PC-3 (cell line): ENCODE measurements around the gene PREX1. TPM values are rescaled to one million over a fixed set of nuclear protein-coding genes. Genes with fewer than 3 reads are reported as not detected.

ENCODE experiments used
- ATAC-seq: fragments of 200-7000 bp; cut with Tn5 transposase; 2 replicates; pipeline ENCODE4 v1.9.1; 2020; ENCODE audit warnings: mild to moderate bottlenecking, moderate library complexity
- BruUV-seq: library from RNA; stranded (reverse); fragments of 400-500 nt; replicated peaks from 2 replicates; lab custom pipeline; 2021; lab: Mats Ljungman, UMichigan
- CTCF ChIA-PET: fragments of 300-600 bp; sonication (Branson Sonifier 250); formaldehyde crosslinking; loops from one replicate; lab custom pipeline; 2022; ENCODE audit warnings: antibody characterized with exemption; lab: Charles Lee
- POLR2A ChIA-PET: fragments of 300-600 bp; sonication (Branson Sonifier 250); formaldehyde crosslinking; loops from one replicate; lab custom pipeline; 2022; ENCODE audit warnings: antibody characterized with exemption; ENCODE audit not compliant: unreplicated experiment; lab: Charles Lee
- DNase-seq: peaks from one replicate; pipeline ENCODE4 v3.0.0-alpha.2; 2015
- H2AFZ ChIP-seq: fragments of 300-600 bp; sonication (generic); 2 replicates; pipeline ENCODE4 v1.6.0; 2016; ENCODE audit warnings: antibody characterized with exemption, low read length
- H3F3A ChIP-seq: fragments of 300-600 bp; sonication (generic); one replicate; pipeline ENCODE4 v1.6.0; 2017; ENCODE audit warnings: antibody characterized with exemption, low read length, control low read depth, mild to moderate bottlenecking; ENCODE audit not compliant: unreplicated experiment
- H3K27ac ChIP-seq: fragments of 300-600 bp; sonication (generic); 2 replicates; pipeline ENCODE4 v1.5.1; 2016; ENCODE audit warnings: mild to moderate bottlenecking, low read length
- H3K27me3 ChIP-seq: fragments of 300-600 bp; sonication (generic); 2 replicates; pipeline ENCODE4 v1.6.1; 2016; ENCODE audit warnings: low read length, mixed read lengths
- H3K36me3 ChIP-seq: fragments of 300-600 bp; sonication (generic); 2 replicates; pipeline ENCODE4 v1.6.1; 2016; ENCODE audit warnings: low read depth, mixed run types, low read length, mixed read lengths
- H3K4me1 ChIP-seq: fragments of 300-600 bp; sonication (generic); 2 replicates; pipeline ENCODE4 v1.5.1; 2016; ENCODE audit warnings: low read length; ENCODE audit not compliant: insufficient read depth
- H3K4me2 ChIP-seq: fragments of 300-600 bp; sonication (generic); 2 replicates; pipeline ENCODE4 v1.6.0; 2016; ENCODE audit warnings: low read length
- H3K4me3 ChIP-seq: fragments of 300-600 bp; sonication (generic); 2 replicates; pipeline ENCODE4 v1.5.1; 2016; ENCODE audit warnings: mild to moderate bottlenecking, low read length, mixed read lengths
- H3K79me2 ChIP-seq: fragments of 300-600 bp; sonication (generic); 2 replicates; pipeline ENCODE4 v1.6.1; 2017; ENCODE audit warnings: low read length, mixed read lengths
- H3K9ac ChIP-seq: fragments of 300-600 bp; sonication (generic); 2 replicates; pipeline ENCODE4 v1.6.0; 2016; ENCODE audit warnings: mild to moderate bottlenecking, low read length
- H3K9me2 ChIP-seq: fragments of 300-600 bp; sonication (generic); replicated peaks from 2 replicates; pipeline ENCODE4 v1.6.1; 2016; ENCODE audit warnings: mixed run types, low read length, mixed read lengths
- H3K9me3 ChIP-seq: fragments of 300-600 bp; sonication (generic); 2 replicates; pipeline ENCODE4 v1.6.1; 2016; ENCODE audit warnings: low read length, mixed read lengths
- H4K20me1 ChIP-seq: fragments of 300-600 bp; sonication (generic); 2 replicates; pipeline ENCODE4 v1.6.1; 2016; ENCODE audit warnings: low read length, mixed read lengths
- CTCF ChIP-seq: fragments of 300-600 bp; sonication (generic); conservative IDR thresholded peaks from 2 replicates; pipeline ENCODE4 v1.5.1; 2017; ENCODE audit warnings: antibody characterized with exemption, low read depth, mild to moderate bottlenecking, low read length
- EZH2 ChIP-seq: fragments of 300-600 bp; sonication (generic); IDR thresholded peaks from one replicate; pipeline ENCODE4 v1.6.1; 2017; ENCODE audit warnings: antibody characterized with exemption, mild to moderate bottlenecking, low read length; ENCODE audit not compliant: unreplicated experiment
- EZH2phosphoT487 ChIP-seq: fragments of 300-600 bp; sonication (generic); IDR thresholded peaks from 2 replicates; pipeline ENCODE4 v1.6.1; 2018; ENCODE audit warnings: mild to moderate bottlenecking, antibody characterized with exemption, low read length, borderline replicate concordance
- intact Hi-C: fragments of 100-400 bp; cut with micrococcal nuclease; formaldehyde crosslinking; loops from 2 replicates; pipeline ENCODE4 v1.9.0; 2023
- total RNA-seq: library from RNA; depleted of rRNA; stranded (reverse); fragments of >200 nt; gene quantifications from 2 replicates; pipeline ENCODE4 v1.2.3, GENCODE V29; 2014

The PREX1 gene
- total RNA-seq, 1 experiment from 2014 or later = 22.1 TPM

GRCh38 chr20:48866936-48867335 lies 39.1 kb upstream of the PREX1 start:
- H3K4me3 ChIP-seq = no peak overlapping the region
- no peaks in the 10 kb centered on the region for H3F3A ChIP-seq
- H3K9me2 ChIP-seq = no peaks in the 10 kb centered on the region
- H3K36me3 ChIP-seq = no peaks in the 10 kb centered on the region
- H4K20me1 ChIP-seq = no peaks in the 10 kb centered on the region
- H3K27me3 ChIP-seq = no peaks in the 10 kb centered on the region
- ChIA-PET POLR2A (no interaction called here), CTCF (no interaction called here)
- H3K9ac ChIP-seq = no peak overlapping the region
- TF ChIP-seq CTCF = no peak
- TF ChIP-seq EZH2 = no peak
- TF ChIP-seq EZH2phosphoT487 = no peak
- intact Hi-C loops = no loop called here
- ATAC-seq (no peak), DNase-seq (no peak)
- H3K9me3 ChIP-seq = no peaks in the 10 kb centered on the region
- no peak overlapping the region for H3K4me2 ChIP-seq
- H3K4me1 ChIP-seq = peaks cover 15% of the 10 kb centered on the region
- H2AFZ ChIP-seq = no peak overlapping the region
- no peak overlapping the region for H3K27ac ChIP-seq
- no TSS peak for BruUV-seq
- H3K79me2 ChIP-seq = no peaks in the 10 kb centered on the region

- no peaks in the 10 kb centered on the region for H3K79me2 ChIP-seq
- BruUV-seq = no TSS peak
- ChIA-PET CTCF (no interaction called here), POLR2A (no interaction called here)
- DNase-seq = no peak
- intact Hi-C loops = no loop called here
- no peak overlapping the region for H3K9ac ChIP-seq
- no peak overlapping the region for H3K27ac ChIP-seq
- peak overlapping the region; percentile 20 for H3K4me2 ChIP-seq
- no peak overlapping the region for H3K4me3 ChIP-seq
- H3K9me2 ChIP-seq = no peaks in the 10 kb centered on the region
- H2AFZ ChIP-seq = no peak overlapping the region
- no peaks in the 10 kb centered on the region for H3F3A ChIP-seq
- peak; percentile 50 for ATAC-seq
- TF ChIP-seq EZH2phosphoT487 = no peak
- no peak for TF ChIP-seq CTCF
- TF ChIP-seq EZH2 = no peak
- H4K20me1 ChIP-seq = no peaks in the 10 kb centered on the region
- no peaks in the 10 kb centered on the region for H3K9me3 ChIP-seq
- H3K36me3 ChIP-seq = no peaks in the 10 kb centered on the region
- peaks cover 15% of the 10 kb centered on the region for H3K4me1 ChIP-seq
- no peaks in the 10 kb centered on the region for H3K27me3 ChIP-seq
These were observed 37.0 kb upstream of the PREX1 start for GRCh38 chr20:48864738-48865318.

- no peak for TF ChIP-seq CTCF
- TF ChIP-seq EZH2phosphoT487 = no peak
- no peak for TF ChIP-seq EZH2
- no peaks in the 10 kb centered on the region for H3K27me3 ChIP-seq
- peak overlapping the region; percentile 20 for H3K4me2 ChIP-seq
- no peak overlapping the region for H3K4me3 ChIP-seq
- no peaks in the 10 kb centered on the region for H3K79me2 ChIP-seq
- no peaks in the 10 kb centered on the region for H3K36me3 ChIP-seq
- no peaks in the 10 kb centered on the region for H3K9me2 ChIP-seq
- H3K9me3 ChIP-seq = no peaks in the 10 kb centered on the region
- ChIA-PET CTCF (no interaction called here), POLR2A (no interaction called here)
- H3K4me1 ChIP-seq = peaks cover 15% of the 10 kb centered on the region
- peak; percentile 44 for DNase-seq
- no peaks in the 10 kb centered on the region for H3F3A ChIP-seq
- ATAC-seq = peak; percentile 76
- no peak overlapping the region for H3K9ac ChIP-seq
- no TSS peak for BruUV-seq
- no peak overlapping the region for H3K27ac ChIP-seq
- H4K20me1 ChIP-seq = no peaks in the 10 kb centered on the region
- no peak overlapping the region for H2AFZ ChIP-seq
- intact Hi-C loops = no loop called here
These were observed 36.5 kb upstream of the PREX1 start for GRCh38 chr20:48864254-48864653.
